GM23338 (cell line): ENCODE data around the gene CTSF. TPM values are rescaled to one million over a fixed set of nuclear protein-coding genes. Genes with fewer than 3 reads are reported as not detected.
A peak's percentile ranks its signal among the peaks of the same experiment; 100 is the strongest.

Source experiments
- ATAC-seq: fragments of 200-7000 bp; cut with Tn5 transposase; 3 replicates; pipeline ENCODE4 v1.9.1; 2020
- DNase-seq: peaks from one replicate; pipeline ENCODE4 v3.0.0-alpha.2; 2015; ENCODE audit warnings: low spot score
- H2AFZ ChIP-seq: fragments of 200-600 bp; sonication (generic); 2 replicates; pipeline ENCODE4 v1.8.0; 2016; ENCODE audit warnings: antibody characterized with exemption, mild to moderate bottlenecking, moderate library complexity
- H3F3A ChIP-seq: fragments of 200-600 bp; sonication (generic); replicated peaks from 2 replicates; pipeline ENCODE4 v1.8.0; 2017; ENCODE audit warnings: antibody characterized with exemption, mixed run types, low read depth
- H3K27ac ChIP-seq: fragments of 200-600 bp; sonication (generic); 2 replicates; pipeline ENCODE4 v1.6.1; 2016; ENCODE audit warnings: low read depth
- H3K27me3 ChIP-seq: fragments of 200-600 bp; sonication (generic); 2 replicates; pipeline ENCODE4 v1.8.0; 2016; ENCODE audit warnings: mild to moderate bottlenecking, mixed run types, moderate library complexity; ENCODE audit not compliant: insufficient read depth
- H3K36me3 ChIP-seq: fragments of 200-600 bp; sonication (generic); 2 replicates; pipeline ENCODE4 v1.8.0; 2016; ENCODE audit warnings: mild to moderate bottlenecking; ENCODE audit not compliant: insufficient read depth
- H3K4me1 ChIP-seq: fragments of 200-600 bp; sonication (generic); 2 replicates; pipeline ENCODE4 v1.8.0; 2016; ENCODE audit warnings: mild to moderate bottlenecking, moderate library complexity; ENCODE audit not compliant: insufficient read depth
- H3K4me2 ChIP-seq: fragments of 200-600 bp; sonication (generic); 2 replicates; pipeline ENCODE4 v1.7.1; 2017; ENCODE audit warnings: mixed run types
- H3K4me3 ChIP-seq: fragments of 200-600 bp; sonication (generic); 2 replicates; pipeline ENCODE4 v1.6.1; 2016; ENCODE audit warnings: mixed run types
- H3K79me2 ChIP-seq: fragments of 200-600 bp; sonication (generic); replicated peaks from 2 replicates; pipeline ENCODE4 v1.8.0; 2017; ENCODE audit warnings: mild to moderate bottlenecking; ENCODE audit not compliant: insufficient read depth
- H3K9me2 ChIP-seq: fragments of 200-600 bp; sonication (generic); 2 replicates; pipeline ENCODE4 v1.8.0; 2017; ENCODE audit not compliant: insufficient read depth
- H4K20me1 ChIP-seq: fragments of 200-600 bp; sonication (generic); replicated peaks from 2 replicates; pipeline ENCODE4 v1.8.0; 2017; ENCODE audit warnings: mild to moderate bottlenecking; ENCODE audit not compliant: insufficient read depth
- H3K27ac Mint-ChIP-seq: 2 replicates; pipeline ENCODE4 v1.8.0; 2020; ENCODE audit warnings: inconsistent platforms, mild to moderate bottlenecking, moderate library complexity, mixed read lengths
- H3K27me3 Mint-ChIP-seq: 3 replicates; pipeline ENCODE4 v1.8.0; 2022; ENCODE audit warnings: low read depth, mild to moderate bottlenecking, moderate library complexity, mixed read lengths, inconsistent platforms; ENCODE audit not compliant: insufficient read depth, poor library complexity
- H3K36me3 Mint-ChIP-seq: 3 replicates; pipeline ENCODE4 v1.8.0; 2021; ENCODE audit warnings: low read depth, mild to moderate bottlenecking, inconsistent platforms, moderate library complexity, mixed read lengths
- H3K4me1 Mint-ChIP-seq: 3 replicates; pipeline ENCODE4 v1.8.0; 2020; ENCODE audit warnings: mild to moderate bottlenecking, inconsistent platforms, mixed read lengths
- H3K4me3 Mint-ChIP-seq: 3 replicates; pipeline ENCODE4 v1.8.0; 2021; ENCODE audit warnings: moderate library complexity, mild to moderate bottlenecking, inconsistent platforms, mixed read lengths
- H3K9me3 Mint-ChIP-seq: 3 replicates; pipeline ENCODE4 v1.8.0; 2020; ENCODE audit warnings: moderate library complexity, mild to moderate bottlenecking, inconsistent platforms, mixed read lengths
- CREB1 ChIP-seq: fragments of 250-450 bp; sonication (Bioruptor Pico); IDR thresholded peaks from 2 replicates; pipeline ENCODE4 v1.5.0; 2020; ENCODE audit warnings: low read depth, mild to moderate bottlenecking, moderate library complexity
- EZH2 ChIP-seq: fragments of 200-600 bp; sonication (generic); IDR thresholded peaks from one replicate; pipeline ENCODE4 v1.8.0; 2017; ENCODE audit warnings: antibody characterized with exemption, mild to moderate bottlenecking, low read depth; ENCODE audit not compliant: unreplicated experiment
- EZH2phosphoT487 ChIP-seq: fragments of 200-600 bp; sonication (generic); IDR thresholded peaks from one replicate; pipeline ENCODE4 v1.8.1; 2018; ENCODE audit warnings: antibody characterized with exemption; ENCODE audit not compliant: unreplicated experiment
- JUNB ChIP-seq: IDR thresholded peaks from one replicate; pipeline ENCODE4 v1.6.1; 2016; ENCODE audit warnings: antibody characterized with exemption; ENCODE audit not compliant: unreplicated experiment
- NANOG ChIP-seq: IDR thresholded peaks from 2 replicates; pipeline ENCODE4 v1.6.1; 2016; ENCODE audit warnings: antibody characterized with exemption, borderline replicate concordance
- POLR2AphosphoS5 ChIP-seq: IDR thresholded peaks from 2 replicates; pipeline ENCODE4 v1.6.1; 2016; ENCODE audit warnings: antibody characterized with exemption, low read depth
- STAT1 ChIP-seq: IDR thresholded peaks from one replicate; pipeline ENCODE4 v1.6.1; 2016; ENCODE audit warnings: antibody characterized with exemption; ENCODE audit not compliant: unreplicated experiment
- ZNF114 ChIP-seq: fragments of 250-450 bp; sonication (Bioruptor Pico); IDR thresholded peaks from 2 replicates; pipeline ENCODE4 v1.5.0; 2020; ENCODE audit warnings: mild to moderate bottlenecking, moderate library complexity
- ZNF331 ChIP-seq: fragments of 250-450 bp; sonication (Bioruptor Pico); IDR thresholded peaks from 2 replicates; pipeline ENCODE4 v1.5.0; 2020; ENCODE audit warnings: low read depth, mild to moderate bottlenecking, moderate library complexity
- polyA plus RNA-seq: library from polyadenylated mRNA; unstranded; fragments of >200 nt; fragmentation: Nextera tagmentation; extraction: Ambion mirVana; gene quantifications from 2 replicates; pipeline ENCODE4 v1.2.1, GENCODE V29; 2016
- total RNA-seq: library from RNA; depleted of rRNA; stranded (reverse); fragments of >200 nt; shearing (Covaris generic); gene quantifications from 2 replicates; pipeline ENCODE4 v1.2.3, GENCODE V29; 2014
- TF ChIP-seq, protein P1 (sequence below): IDR thresholded peaks from one replicate; pipeline ENCODE4 v1.6.1; 2018; ENCODE audit warnings: antibody characterized with exemption; ENCODE audit not compliant: unreplicated experiment
- TF ChIP-seq, protein P2 (sequence below), 2 experiments: fragments of 200-600 bp in 1 of 2; sonication (generic) in 1 of 2; conservative IDR thresholded peaks; 2 replicates each; pipeline versions ENCODE4 v1.5.1 to v1.6.1; 2016 to 2017; ENCODE audit warnings: antibody characterized with exemption in 2 of 2, low read depth in 2 of 2, mild to moderate bottlenecking in 2 of 2, moderate library complexity in 1 of 2
- TF ChIP-seq, protein P3 (sequence below): fragments of 250-450 bp; sonication (Bioruptor Pico); IDR thresholded peaks from 2 replicates; pipeline ENCODE4 v1.5.0; 2020; ENCODE audit warnings: mild to moderate bottlenecking, moderate library complexity
- TF ChIP-seq, protein P4 (sequence below): IDR thresholded peaks from 2 replicates; pipeline ENCODE4 v1.6.1; 2016; ENCODE audit warnings: antibody characterized with exemption

The CTSF gene
- total and polyA plus RNA-seq, 2 experiments from 2014 or later: 20.4 to 51.1 TPM

GRCh38 chr11:66539170-66539869, 29.1 kb downstream of the CTSF start:
- Histone ChIP-seq H3K36me3 (no peaks in the 10 kb centered on the region), H3K79me2 (no peaks in the 10 kb centered on the region; the same call in 1 of the 2 replicates), H2AFZ (no peak overlapping the region), H3K27me3 (no peaks in the 10 kb centered on the region), H3F3A (0 out of 2 replicates have a peak, but pooled peaks cover 4% of the 10 kb centered on the region), H3K4me2 (0 out of 2 replicates have a peak overlapping the region, but pooled peaks have one; percentile 32), H4K20me1 (no peaks in the 10 kb centered on the region), H3K27ac (peak overlapping the region; percentile 13; the same call in 1 of the 2 replicates), H3K4me1 (peaks cover 3% of the 10 kb centered on the region; the same call in 1 of the 2 replicates), H3K4me3 (no peak overlapping the region), H3K9me2 (no peaks in the 10 kb centered on the region)
- DNase-seq: no peak
- Mint-ChIP-seq H3K9me3 (no peaks in the 10 kb centered on the region; the same call in 1 of the 3 replicates), H3K27me3 (peaks cover 17% of the 10 kb centered on the region), H3K27ac (peak overlapping the region; percentile 18; the same call in 1 of the 2 replicates), H3K4me3 (no peak overlapping the region), H3K36me3 (peaks cover 10% of the 10 kb centered on the region), H3K4me1 (peaks cover 18% of the 10 kb centered on the region)
- no peak for TF ChIP-seq EZH2
- TF ChIP-seq, protein P1, sequence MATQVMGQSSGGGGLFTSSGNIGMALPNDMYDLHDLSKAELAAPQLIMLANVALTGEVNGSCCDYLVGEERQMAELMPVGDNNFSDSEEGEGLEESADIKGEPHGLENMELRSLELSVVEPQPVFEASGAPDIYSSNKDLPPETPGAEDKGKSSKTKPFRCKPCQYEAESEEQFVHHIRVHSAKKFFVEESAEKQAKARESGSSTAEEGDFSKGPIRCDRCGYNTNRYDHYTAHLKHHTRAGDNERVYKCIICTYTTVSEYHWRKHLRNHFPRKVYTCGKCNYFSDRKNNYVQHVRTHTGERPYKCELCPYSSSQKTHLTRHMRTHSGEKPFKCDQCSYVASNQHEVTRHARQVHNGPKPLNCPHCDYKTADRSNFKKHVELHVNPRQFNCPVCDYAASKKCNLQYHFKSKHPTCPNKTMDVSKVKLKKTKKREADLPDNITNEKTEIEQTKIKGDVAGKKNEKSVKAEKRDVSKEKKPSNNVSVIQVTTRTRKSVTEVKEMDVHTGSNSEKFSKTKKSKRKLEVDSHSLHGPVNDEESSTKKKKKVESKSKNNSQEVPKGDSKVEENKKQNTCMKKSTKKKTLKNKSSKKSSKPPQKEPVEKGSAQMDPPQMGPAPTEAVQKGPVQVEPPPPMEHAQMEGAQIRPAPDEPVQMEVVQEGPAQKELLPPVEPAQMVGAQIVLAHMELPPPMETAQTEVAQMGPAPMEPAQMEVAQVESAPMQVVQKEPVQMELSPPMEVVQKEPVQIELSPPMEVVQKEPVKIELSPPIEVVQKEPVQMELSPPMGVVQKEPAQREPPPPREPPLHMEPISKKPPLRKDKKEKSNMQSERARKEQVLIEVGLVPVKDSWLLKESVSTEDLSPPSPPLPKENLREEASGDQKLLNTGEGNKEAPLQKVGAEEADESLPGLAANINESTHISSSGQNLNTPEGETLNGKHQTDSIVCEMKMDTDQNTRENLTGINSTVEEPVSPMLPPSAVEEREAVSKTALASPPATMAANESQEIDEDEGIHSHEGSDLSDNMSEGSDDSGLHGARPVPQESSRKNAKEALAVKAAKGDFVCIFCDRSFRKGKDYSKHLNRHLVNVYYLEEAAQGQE: no peak
- TF ChIP-seq JUNB: no peak
- TF ChIP-seq, protein P2, sequence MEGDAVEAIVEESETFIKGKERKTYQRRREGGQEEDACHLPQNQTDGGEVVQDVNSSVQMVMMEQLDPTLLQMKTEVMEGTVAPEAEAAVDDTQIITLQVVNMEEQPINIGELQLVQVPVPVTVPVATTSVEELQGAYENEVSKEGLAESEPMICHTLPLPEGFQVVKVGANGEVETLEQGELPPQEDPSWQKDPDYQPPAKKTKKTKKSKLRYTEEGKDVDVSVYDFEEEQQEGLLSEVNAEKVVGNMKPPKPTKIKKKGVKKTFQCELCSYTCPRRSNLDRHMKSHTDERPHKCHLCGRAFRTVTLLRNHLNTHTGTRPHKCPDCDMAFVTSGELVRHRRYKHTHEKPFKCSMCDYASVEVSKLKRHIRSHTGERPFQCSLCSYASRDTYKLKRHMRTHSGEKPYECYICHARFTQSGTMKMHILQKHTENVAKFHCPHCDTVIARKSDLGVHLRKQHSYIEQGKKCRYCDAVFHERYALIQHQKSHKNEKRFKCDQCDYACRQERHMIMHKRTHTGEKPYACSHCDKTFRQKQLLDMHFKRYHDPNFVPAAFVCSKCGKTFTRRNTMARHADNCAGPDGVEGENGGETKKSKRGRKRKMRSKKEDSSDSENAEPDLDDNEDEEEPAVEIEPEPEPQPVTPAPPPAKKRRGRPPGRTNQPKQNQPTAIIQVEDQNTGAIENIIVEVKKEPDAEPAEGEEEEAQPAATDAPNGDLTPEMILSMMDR (conservative IDR thresholded peaks at IDR 0.05; ENCODE audit: low read depth in 2 of 2): no peak
- no peak for TF ChIP-seq ZNF114 (CRISPR knock-in tag)
- TF ChIP-seq ZNF331 (CRISPR knock-in tag): no peak
- TF ChIP-seq POLR2AphosphoS5: no peak
- TF ChIP-seq, protein P3, sequence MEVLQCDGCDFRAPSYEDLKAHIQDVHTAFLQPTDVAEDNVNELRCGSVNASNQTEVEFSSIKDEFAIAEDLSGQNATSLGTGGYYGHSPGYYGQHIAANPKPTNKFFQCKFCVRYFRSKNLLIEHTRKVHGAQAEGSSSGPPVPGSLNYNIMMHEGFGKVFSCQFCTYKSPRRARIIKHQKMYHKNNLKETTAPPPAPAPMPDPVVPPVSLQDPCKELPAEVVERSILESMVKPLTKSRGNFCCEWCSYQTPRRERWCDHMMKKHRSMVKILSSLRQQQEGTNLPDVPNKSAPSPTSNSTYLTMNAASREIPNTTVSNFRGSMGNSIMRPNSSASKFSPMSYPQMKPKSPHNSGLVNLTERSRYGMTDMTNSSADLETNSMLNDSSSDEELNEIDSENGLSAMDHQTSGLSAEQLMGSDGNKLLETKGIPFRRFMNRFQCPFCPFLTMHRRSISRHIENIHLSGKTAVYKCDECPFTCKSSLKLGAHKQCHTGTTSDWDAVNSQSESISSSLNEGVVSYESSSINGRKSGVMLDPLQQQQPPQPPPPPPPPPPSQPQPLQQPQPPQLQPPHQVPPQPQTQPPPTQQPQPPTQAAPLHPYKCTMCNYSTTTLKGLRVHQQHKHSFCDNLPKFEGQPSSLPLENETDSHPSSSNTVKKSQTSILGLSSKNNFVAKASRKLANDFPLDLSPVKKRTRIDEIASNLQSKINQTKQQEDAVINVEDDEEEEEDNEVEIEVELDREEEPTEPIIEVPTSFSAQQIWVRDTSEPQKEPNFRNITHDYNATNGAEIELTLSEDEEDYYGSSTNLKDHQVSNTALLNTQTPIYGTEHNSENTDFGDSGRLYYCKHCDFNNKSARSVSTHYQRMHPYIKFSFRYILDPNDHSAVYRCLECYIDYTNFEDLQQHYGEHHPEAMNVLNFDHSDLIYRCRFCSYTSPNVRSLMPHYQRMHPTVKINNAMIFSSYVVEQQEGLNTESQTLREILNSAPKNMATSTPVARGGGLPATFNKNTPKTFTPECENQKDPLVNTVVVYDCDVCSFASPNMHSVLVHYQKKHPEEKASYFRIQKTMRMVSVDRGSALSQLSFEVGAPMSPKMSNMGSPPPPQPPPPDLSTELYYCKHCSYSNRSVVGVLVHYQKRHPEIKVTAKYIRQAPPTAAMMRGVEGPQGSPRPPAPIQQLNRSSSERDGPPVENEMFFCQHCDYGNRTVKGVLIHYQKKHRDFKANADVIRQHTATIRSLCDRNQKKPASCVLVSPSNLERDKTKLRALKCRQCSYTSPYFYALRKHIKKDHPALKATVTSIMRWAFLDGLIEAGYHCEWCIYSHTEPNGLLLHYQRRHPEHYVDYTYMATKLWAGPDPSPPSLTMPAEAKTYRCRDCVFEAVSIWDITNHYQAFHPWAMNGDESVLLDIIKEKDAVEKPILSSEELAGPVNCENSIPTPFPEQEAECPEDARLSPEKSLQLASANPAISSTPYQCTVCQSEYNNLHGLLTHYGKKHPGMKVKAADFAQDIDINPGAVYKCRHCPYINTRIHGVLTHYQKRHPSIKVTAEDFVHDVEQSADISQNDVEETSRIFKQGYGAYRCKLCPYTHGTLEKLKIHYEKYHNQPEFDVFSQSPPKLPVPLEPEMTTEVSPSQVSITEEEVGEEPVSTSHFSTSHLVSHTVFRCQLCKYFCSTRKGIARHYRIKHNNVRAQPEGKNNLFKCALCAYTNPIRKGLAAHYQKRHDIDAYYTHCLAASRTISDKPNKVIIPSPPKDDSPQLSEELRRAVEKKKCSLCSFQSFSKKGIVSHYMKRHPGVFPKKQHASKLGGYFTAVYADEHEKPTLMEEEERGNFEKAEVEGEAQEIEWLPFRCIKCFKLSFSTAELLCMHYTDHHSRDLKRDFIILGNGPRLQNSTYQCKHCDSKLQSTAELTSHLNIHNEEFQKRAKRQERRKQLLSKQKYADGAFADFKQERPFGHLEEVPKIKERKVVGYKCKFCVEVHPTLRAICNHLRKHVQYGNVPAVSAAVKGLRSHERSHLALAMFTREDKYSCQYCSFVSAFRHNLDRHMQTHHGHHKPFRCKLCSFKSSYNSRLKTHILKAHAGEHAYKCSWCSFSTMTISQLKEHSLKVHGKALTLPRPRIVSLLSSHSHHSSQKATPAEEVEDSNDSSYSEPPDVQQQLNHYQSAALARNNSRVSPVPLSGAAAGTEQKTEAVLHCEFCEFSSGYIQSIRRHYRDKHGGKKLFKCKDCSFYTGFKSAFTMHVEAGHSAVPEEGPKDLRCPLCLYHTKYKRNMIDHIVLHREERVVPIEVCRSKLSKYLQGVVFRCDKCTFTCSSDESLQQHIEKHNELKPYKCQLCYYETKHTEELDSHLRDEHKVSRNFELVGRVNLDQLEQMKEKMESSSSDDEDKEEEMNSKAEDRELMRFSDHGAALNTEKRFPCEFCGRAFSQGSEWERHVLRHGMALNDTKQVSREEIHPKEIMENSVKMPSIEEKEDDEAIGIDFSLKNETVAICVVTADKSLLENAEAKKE (CRISPR knock-in tag): no peak
- no peak for TF ChIP-seq EZH2phosphoT487
- TF ChIP-seq STAT1: no peak
- TF ChIP-seq NANOG: no peak
- TF ChIP-seq CREB1 (CRISPR knock-in tag): no peak
- TF ChIP-seq, protein P4, sequence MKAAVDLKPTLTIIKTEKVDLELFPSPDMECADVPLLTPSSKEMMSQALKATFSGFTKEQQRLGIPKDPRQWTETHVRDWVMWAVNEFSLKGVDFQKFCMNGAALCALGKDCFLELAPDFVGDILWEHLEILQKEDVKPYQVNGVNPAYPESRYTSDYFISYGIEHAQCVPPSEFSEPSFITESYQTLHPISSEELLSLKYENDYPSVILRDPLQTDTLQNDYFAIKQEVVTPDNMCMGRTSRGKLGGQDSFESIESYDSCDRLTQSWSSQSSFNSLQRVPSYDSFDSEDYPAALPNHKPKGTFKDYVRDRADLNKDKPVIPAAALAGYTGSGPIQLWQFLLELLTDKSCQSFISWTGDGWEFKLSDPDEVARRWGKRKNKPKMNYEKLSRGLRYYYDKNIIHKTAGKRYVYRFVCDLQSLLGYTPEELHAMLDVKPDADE: no peak
- ATAC-seq: peak; percentile 9; the same call in 2 of the 3 replicates
